Endothelial cell (in vitro differentiated cells): ENCODE measurements around the gene CNTN4. TPM values are rescaled to one million over a fixed set of nuclear protein-coding genes. Genes with fewer than 3 reads are reported as not detected.

ENCODE experiments used
- DNase-seq: peaks from one replicate; pipeline ENCODE4 v3.0.0; 2021; ENCODE audit warnings: low spot score
- H3K27ac Mint-ChIP-seq: one replicate; pipeline ENCODE4 v1.8.0; 2021; ENCODE audit warnings: mixed read lengths, inconsistent platforms; ENCODE audit not compliant: unreplicated experiment
- H3K27me3 Mint-ChIP-seq: one replicate; pipeline ENCODE4 v1.8.0; 2021; ENCODE audit warnings: mild to moderate bottlenecking, moderate library complexity, mixed read lengths, inconsistent platforms; ENCODE audit not compliant: unreplicated experiment
- H3K36me3 Mint-ChIP-seq: one replicate; pipeline ENCODE4 v1.8.0; 2021; ENCODE audit warnings: mild to moderate bottlenecking, low read depth, mixed read lengths, inconsistent platforms; ENCODE audit not compliant: unreplicated experiment
- H3K4me1 Mint-ChIP-seq: one replicate; pipeline ENCODE4 v1.8.0; 2021; ENCODE audit warnings: mild to moderate bottlenecking, mixed read lengths, inconsistent platforms; ENCODE audit not compliant: unreplicated experiment
- H3K4me3 Mint-ChIP-seq: one replicate; pipeline ENCODE4 v1.8.0; 2021; ENCODE audit warnings: mild to moderate bottlenecking, mixed read lengths, inconsistent platforms; ENCODE audit not compliant: unreplicated experiment
- H3K9me3 Mint-ChIP-seq: one replicate; pipeline ENCODE4 v1.8.0; 2021; ENCODE audit warnings: mixed read lengths, inconsistent platforms; ENCODE audit not compliant: unreplicated experiment
- CTCF ChIP-seq: fragments of 200-600 bp; sonication (generic); IDR thresholded peaks from one replicate; pipeline ENCODE4 v1.5.0; 2021; ENCODE audit warnings: antibody characterized with exemption; ENCODE audit not compliant: unreplicated experiment
- total RNA-seq: library from RNA; stranded (reverse); fragmentation: NEBNext Ultra II Directional; extraction: Animal tissue kit (Norgen Biotek cat#: 25700); gene quantifications from one replicate; pipeline ENCODE4 v1.2.1, GENCODE V29; 2021; ENCODE audit not compliant: unreplicated experiment

The CNTN4 gene
- total RNA-seq, 1 donor from 2014 or later: not detected

- TF ChIP-seq CTCF: no peak
- Mint-ChIP-seq H3K4me1 (no peaks in the 10 kb centered on the region), H3K27me3 (peaks cover 2% of the 10 kb centered on the region), H3K36me3 (no peaks in the 10 kb centered on the region), H3K9me3 (peaks cover 29% of the 10 kb centered on the region), H3K27ac (no peak overlapping the region), H3K4me3 (no peak overlapping the region)
- no peak for DNase-seq
Measured at GRCh38 chr3:2861120-2861519, 762.5 kb downstream of the CNTN4 start.

- DNase-seq: no peak
- Mint-ChIP-seq H3K9me3 (peaks cover 22% of the 10 kb centered on the region), H3K27me3 (peaks cover 2% of the 10 kb centered on the region), H3K4me3 (no peak overlapping the region), H3K4me1 (no peaks in the 10 kb centered on the region), H3K36me3 (no peaks in the 10 kb centered on the region), H3K27ac (no peak overlapping the region)
- TF ChIP-seq CTCF: no peak
Measured at GRCh38 chr3:2861920-2862319, 763.3 kb downstream of the CNTN4 start.

- Mint-ChIP-seq H3K4me3 (no peak overlapping the region), H3K4me1 (no peaks in the 10 kb centered on the region), H3K9me3 (peaks cover 22% of the 10 kb centered on the region), H3K36me3 (no peaks in the 10 kb centered on the region), H3K27ac (no peak overlapping the region), H3K27me3 (peaks cover 2% of the 10 kb centered on the region)
- TF ChIP-seq CTCF: no peak
- no peak for DNase-seq
Measured at GRCh38 chr3:2862366-2862765, 763.7 kb downstream of the CNTN4 start.

GRCh38 chr3:2863127-2863526 is 764.5 kb downstream of the CNTN4 start:
- H3K27me3 Mint-ChIP-seq: peaks cover 1% of the 10 kb centered on the region
- DNase-seq: no peak

GRCh38 chr3:2869905-2870304 is 771.2 kb downstream of the CNTN4 start:
- Mint-ChIP-seq H3K27me3 (no peaks in the 10 kb centered on the region), H3K27ac (no peak overlapping the region), H3K4me3 (no peak overlapping the region), H3K4me1 (no peaks in the 10 kb centered on the region), H3K36me3 (peaks cover 4% of the 10 kb centered on the region), H3K9me3 (peaks cover 22% of the 10 kb centered on the region)
- DNase-seq: no peak
- TF ChIP-seq CTCF: no peak

More at GRCh38 chr3:2863127-2863526, 764.5 kb downstream of the CNTN4 start:
- no peak overlapping the region for H3K27ac Mint-ChIP-seq
- H3K4me1 Mint-ChIP-seq: no peaks in the 10 kb centered on the region
- no peak for TF ChIP-seq CTCF
- peaks cover 18% of the 10 kb centered on the region for H3K9me3 Mint-ChIP-seq
- H3K36me3 Mint-ChIP-seq: no peaks in the 10 kb centered on the region
- no peak overlapping the region for H3K4me3 Mint-ChIP-seq
